ENCODE measurements around the gene ZNF691. TPM values are rescaled to one million over a fixed set of nuclear protein-coding genes. Genes with fewer than 3 reads are reported as not detected.

The ZNF691 gene
- total RNA-seq, 1 donor from 2014 or later = 4.5 TPM

GRCh38 chr1:42817976-42818375, 28.4 kb upstream of the ZNF691 start:
- Histone ChIP-seq H3K4me3 (ENCODE audit: low read depth, low read length) (no peak overlapping the region), H3K36me3 (ENCODE audit: control insufficient read depth, insufficient read depth, low read length) (peaks cover 1% of the 10 kb centered on the region), H3K27me3 (ENCODE audit: control insufficient read depth, insufficient read depth, low read length) (no peaks in the 10 kb centered on the region)
- DNase-seq (ENCODE audit: low read depth) (no peak), FAIRE-seq (no peak)
- no peak for TF ChIP-seq CTCF (IDR thresholded peaks at IDR 0.05; ENCODE audit: insufficient read depth, low read length, severe bottlenecking)

GRCh38 chr1:42820813-42821212, 25.6 kb upstream of the ZNF691 start:
- DNase-seq (ENCODE audit: low read depth) (no peak), FAIRE-seq (no peak)
- H3K4me3 ChIP-seq (ENCODE audit: low read depth, low read length) = no peak overlapping the region
- no peak for TF ChIP-seq CTCF (IDR thresholded peaks at IDR 0.05; ENCODE audit: insufficient read depth, low read length, severe bottlenecking)
- H3K27me3 ChIP-seq (ENCODE audit: control insufficient read depth, insufficient read depth, low read length) = no peaks in the 10 kb centered on the region
- peaks cover 1% of the 10 kb centered on the region for H3K36me3 ChIP-seq (ENCODE audit: control insufficient read depth, insufficient read depth, low read length)

GRCh38 chr1:42821690-42822089, 24.7 kb upstream of the ZNF691 start:
- no peak for DNase-seq (ENCODE audit: low read depth)
- no peaks in the 10 kb centered on the region for H3K27me3 ChIP-seq (ENCODE audit: control insufficient read depth, insufficient read depth, low read length)
- TF ChIP-seq CTCF (IDR thresholded peaks at IDR 0.05; ENCODE audit: insufficient read depth, low read length, severe bottlenecking) = no peak
- H3K36me3 ChIP-seq (ENCODE audit: control insufficient read depth, insufficient read depth, low read length) = peaks cover 1% of the 10 kb centered on the region
- H3K4me3 ChIP-seq (ENCODE audit: low read depth, low read length) = no peak overlapping the region
- FAIRE-seq = no peak

- no peaks in the 10 kb centered on the region for H3K27me3 ChIP-seq (ENCODE audit: control insufficient read depth, insufficient read depth, low read length)
- H3K36me3 ChIP-seq (ENCODE audit: control insufficient read depth, insufficient read depth, low read length) = peaks cover 1% of the 10 kb centered on the region
- H3K4me3 ChIP-seq (ENCODE audit: low read depth, low read length) = no peak overlapping the region
- TF ChIP-seq CTCF (IDR thresholded peaks at IDR 0.05; ENCODE audit: insufficient read depth, low read length, severe bottlenecking) = no peak
- FAIRE-seq (no peak), DNase-seq (ENCODE audit: low read depth) (peak; percentile 22)
Measured at GRCh38 chr1:42822800-42823392, 23.5 kb upstream of the ZNF691 start.

- Histone ChIP-seq H3K4me3 (ENCODE audit: low read depth, low read length) (no peak overlapping the region), H3K36me3 (ENCODE audit: control insufficient read depth, insufficient read depth, low read length) (peaks cover 1% of the 10 kb centered on the region), H3K27me3 (ENCODE audit: control insufficient read depth, insufficient read depth, low read length) (no peaks in the 10 kb centered on the region)
- no peak for DNase-seq (ENCODE audit: low read depth)
- no peak for TF ChIP-seq CTCF (IDR thresholded peaks at IDR 0.05; ENCODE audit: insufficient read depth, low read length, severe bottlenecking)
- FAIRE-seq = peak; percentile 64
Measured at GRCh38 chr1:42824481-42825035, 21.9 kb upstream of the ZNF691 start.
